HG03521 (cell line): ENCODE measurements around the gene GRID1.
A peak's percentile ranks its signal among the peaks of the same experiment; 100 is the strongest.

Source experiments
- ATAC-seq: cut with Tn5 transposase; IDR thresholded peaks from one replicate; pipeline ENCODE4 v1.9.1; 2021; ENCODE audit warnings: mild to moderate bottlenecking, moderate library complexity; ENCODE audit not compliant: unreplicated experiment

Gene GRID1

DNA sequence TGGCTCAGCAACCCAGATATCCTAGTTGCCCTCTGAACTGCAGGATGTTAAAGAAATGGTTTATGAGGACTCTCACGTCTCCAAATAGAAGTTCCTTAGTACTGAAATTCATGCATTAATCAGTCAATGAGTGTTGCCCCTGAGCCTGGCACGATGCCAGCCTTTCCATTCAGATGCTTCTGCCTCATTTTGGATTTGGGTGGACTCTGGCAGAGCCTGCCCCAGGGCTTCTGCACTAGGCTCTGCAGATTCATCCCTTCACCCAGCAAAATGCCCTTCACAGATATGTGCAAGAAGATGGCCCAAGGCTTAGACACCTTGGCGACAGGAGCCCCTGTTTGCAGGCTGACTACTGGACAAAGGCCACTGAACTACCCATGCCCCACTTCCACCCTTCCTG, 747.8 kb downstream of the GRID1 start:
- no peak for ATAC-seq

DNA sequence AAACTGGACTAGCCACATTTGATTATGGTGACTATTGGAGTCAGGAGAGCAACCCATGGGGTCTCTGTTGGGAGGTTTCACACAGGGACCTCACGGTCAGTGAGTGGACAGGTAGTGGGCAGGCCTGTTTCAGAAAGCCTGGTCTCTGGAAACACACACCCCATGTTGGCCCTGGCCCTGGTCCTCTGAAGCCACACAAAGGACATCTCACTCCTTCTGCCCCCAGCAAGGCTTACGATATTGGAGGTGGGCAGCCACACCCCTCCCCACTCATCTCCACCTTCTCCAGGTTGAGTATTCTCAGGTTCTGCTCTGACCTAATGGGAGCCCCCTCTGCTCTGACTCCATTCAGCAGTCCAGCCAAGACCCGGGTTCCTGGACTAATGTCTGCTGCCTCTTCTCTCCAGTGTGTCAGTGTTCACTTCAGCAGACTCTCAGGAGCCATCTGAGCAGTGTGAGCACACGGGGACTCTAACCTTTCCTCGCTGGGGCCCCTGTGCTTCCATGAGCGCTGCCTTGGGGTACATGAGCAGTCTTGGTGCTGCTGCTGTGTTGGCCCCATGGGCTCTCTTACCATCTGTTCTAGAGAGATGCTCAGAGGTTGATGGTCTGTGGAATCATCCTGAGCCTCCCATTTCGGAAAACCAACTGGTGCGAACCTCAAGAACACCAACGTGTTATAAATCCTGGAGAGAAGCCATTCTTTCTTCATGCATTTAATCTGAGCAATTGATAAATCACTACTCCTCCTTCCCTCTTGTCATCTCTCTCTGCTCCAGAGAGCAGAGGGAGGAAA, 748.6 kb downstream of the GRID1 start:
- ATAC-seq: no peak

DNA sequence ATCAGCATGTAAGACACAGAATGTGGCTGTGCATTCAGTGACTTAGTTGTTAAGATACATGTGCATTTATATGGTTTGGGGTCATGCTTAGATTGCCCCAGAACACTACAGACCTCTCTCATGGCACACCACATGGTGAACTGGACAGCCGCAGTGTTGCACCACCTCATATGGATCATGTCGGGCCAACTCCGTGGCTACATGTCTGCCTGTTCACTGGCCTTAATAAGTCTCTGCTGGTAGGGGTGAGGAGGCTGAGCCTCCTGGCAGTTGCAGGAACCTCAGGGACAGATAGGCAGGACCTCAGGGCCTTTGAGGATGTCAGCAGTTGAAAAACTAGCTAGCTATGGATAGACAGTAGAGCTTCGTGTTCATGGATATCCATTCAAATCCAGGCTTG, 751.0 kb downstream of the GRID1 start:
- ATAC-seq: no peak

DNA sequence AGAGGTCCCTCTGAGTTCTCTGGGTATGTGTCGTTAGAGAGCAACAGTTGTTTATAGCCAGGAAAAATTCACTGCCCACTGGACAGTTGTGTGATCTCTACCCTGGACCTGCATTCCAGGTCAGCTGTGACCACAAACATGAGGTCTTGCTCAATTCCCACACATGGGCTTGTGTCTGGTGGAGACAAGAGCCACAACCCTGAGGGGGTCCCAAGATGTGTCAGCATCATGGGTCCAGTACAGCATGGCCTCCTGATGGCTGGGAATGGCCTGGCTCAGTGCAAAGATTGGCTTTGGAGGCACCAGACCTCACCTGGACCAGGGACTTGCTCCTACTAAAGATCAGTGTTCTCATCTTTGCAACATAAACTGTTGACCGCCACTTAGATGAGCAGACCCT, 751.6 kb downstream of the GRID1 start:
- no peak for ATAC-seq

DNA sequence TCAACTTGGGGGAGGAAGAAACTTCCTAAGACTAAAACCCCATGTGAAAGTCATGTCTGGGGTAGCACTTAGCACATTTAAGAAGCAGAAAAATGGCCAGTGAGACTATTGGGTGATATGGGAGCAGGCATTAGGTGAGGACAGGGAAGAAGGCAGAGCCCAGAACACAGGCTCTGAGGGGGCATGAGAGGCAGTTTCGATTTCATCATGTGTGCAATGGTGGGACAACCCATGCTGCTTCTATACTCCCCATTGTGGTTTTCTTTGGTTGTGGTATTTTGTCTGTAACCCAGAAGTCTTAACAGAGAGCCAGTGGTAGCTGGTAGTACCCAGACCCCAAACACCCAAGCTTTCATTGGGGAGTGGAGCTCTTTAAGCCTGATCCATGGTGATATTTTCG, 752.0 kb downstream of the GRID1 start:
- no peak for ATAC-seq

DNA sequence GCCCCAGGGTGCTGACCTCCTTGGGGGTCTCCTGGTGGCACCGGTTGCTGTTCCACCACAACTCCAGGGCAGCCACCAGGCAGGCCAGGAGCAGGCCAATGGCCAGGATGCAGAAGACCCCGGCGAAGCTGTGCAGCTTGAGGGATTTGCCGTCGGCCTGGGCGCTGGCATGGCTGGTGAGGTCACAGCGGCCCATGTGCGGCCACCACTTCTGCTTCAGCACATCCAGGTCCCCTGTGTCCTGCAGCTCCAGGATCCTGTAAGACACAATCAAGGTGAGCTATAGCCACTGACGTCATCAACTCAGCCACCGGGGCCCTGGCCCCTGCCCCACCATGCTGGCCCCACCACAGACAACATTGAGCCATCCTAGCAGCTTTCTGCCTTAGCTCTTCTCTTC, 753.2 kb downstream of the GRID1 start:
- ATAC-seq: no peak

DNA sequence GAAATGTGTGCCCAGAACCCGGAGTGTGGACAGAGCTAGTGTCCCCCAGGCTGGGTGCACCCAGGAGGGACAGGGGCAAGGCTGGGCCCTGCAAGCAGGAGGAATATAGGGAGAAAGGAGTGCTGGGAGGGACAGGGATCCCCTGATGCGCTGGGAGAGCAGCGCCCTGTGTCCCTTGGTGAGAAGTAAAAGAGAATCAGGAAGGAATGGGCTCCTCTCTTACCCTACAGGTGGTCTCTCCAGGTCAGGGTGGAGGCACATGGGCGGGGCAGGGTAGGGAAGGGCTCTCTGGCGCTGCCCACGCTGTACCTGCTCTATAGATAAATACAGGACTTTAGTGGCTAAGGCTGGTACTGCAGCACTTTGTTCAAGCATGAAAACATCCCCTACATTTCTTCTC, 753.8 kb downstream of the GRID1 start:
- peak; percentile 52 for ATAC-seq

DNA sequence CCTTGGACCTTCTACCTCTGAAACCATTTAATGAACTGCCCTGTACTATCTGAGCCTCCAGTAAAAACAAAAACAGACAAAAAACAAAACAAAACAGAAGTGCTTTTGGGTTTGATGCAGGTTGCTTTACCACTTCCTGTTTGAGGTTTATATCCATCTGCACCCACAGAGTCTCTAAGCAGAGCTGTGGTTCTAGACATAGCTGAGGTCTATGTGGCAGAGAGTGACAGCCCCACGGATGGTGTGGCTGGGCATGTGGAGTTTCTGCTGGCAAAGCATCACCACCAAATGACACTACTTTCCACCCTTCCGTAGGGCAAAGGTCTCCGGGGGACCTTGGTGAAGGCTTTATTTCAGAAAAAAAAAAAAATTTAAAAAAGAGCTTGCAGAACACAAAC, 754.2 kb downstream of the GRID1 start:
- ATAC-seq: peak; percentile 88

DNA sequence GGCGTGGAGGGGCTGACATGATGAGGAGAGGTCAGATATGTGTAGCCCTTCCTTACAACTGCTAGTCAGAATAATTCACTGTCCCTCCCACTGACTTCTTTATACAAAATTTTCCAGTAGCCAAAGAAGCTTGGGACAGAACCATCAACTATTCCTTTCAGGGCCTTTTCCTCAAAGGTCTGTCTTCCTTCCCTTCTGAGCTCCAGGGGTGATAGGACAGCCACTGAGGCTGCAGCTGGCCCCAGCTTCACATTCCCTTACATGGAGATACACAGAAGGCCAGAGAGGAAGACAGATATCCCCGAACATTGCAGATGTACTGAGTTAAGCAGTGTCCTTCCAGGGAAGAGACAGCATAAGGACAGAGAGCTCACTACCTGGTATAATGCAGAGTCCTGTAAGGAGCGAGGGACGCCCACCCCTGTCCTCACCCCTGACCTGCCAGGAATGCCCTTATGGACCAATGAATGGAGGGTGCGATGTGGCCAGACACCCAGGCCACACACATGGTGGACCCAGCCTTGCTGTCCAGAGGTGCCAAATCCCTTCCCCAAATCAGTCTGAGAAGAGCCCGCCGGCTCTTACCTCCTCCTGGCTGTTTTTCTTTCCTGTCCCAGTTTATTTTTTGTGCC, 754.7 kb downstream of the GRID1 start:
- ATAC-seq: no peak

DNA sequence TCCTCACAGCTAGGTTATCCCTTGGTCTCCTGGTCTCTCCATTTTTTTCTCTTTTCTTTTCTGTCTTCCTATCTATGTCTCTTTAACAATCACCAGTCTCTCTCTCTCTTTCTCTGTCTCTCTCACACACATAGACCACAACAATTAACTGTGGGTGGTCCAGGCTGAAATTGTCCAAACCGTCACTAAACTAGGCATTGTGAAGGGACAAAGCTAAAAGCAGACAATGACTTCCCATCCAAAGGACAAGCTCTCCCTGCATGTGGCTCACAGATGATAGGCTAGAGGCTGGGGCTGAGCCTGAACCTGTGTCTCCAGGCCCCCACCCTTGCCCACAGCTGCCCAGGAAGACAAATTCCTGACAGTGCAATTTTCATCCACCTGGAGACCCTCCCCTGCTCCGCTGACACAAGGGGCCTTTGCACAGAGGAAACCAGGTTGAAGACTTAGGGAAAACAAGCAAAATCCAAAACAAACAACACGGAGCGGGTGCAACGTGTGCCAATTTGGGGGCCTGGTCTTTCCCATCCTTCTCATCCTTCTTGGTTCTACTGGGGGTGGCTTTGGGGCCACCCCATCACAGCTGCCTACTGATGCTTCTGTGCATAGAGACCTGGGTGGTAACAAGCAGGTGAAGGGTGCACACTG, 755.4 kb downstream of the GRID1 start:
- no peak for ATAC-seq

DNA sequence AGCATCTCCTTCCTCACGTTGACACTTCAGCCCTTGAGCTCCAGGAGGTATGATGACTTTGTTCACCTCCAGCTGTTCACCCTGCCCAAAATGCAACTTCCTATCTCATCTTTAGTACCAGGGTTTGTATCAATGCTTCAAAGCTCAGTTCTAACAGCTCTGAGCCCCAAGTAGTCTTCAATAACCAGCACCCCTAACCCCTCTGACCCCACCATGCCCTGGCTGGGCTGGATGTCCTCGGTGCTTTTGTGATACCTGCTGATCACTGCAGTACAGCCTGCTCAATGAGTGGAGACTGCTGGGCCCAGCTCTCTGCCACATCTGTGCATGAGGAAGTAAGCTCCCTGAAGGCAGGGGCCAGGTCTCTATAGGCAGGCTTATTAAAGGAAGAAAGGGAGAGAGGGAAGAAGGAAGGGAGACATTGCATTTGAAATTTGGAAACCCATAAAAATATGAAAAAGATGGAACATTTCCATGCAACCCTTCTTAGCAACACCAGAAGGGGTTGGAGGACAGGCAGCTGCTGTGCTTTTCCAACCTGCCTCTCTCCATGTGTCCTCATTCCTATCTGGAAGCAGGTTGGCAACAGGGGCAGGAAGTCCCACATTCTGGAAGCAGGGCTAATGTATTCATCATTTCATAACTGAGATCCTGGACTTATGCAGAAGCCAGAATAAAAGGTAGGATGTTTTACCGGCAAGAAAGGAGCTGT, 756.1 kb downstream of the GRID1 start:
- no peak for ATAC-seq

DNA sequence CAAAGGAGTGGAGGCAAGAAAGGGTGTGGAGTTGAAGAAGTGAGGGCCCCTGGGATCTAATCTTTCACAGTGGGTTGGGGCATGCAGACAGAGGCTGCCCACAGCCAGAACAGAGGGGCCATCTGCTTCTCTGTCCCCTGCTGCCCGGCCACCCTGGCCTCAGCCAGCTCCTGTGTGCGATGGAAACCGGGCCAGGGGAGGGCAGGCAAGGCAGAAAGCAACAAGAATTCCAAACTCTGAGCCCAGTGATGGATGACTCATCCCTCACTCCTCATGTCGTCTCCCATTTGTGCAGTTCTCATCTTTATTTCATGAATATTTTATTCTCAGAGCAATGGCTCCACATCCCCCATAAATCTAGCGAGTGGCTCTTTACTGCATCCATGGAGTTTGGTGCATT, 757.1 kb downstream of the GRID1 start:
- no peak for ATAC-seq

DNA sequence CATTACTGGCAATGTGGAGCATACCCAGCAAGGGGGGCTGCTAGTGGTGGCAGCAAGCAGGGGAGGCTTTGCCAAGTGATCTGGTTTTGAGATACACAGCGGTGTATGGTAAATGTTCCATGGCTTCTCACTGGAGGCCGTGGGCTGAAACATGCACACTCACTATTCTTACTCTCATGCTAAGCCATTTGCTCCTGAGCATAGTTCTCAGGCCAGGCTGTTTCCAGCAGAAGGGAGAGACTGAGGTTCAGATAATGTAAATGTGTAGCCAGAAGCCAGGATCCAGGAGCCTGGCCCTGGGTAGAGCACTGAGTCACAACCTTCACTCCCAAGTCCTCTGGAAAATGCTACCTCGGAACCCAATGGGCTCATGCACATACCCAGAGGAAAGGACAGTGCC, 757.9 kb downstream of the GRID1 start:
- no peak for ATAC-seq

DNA sequence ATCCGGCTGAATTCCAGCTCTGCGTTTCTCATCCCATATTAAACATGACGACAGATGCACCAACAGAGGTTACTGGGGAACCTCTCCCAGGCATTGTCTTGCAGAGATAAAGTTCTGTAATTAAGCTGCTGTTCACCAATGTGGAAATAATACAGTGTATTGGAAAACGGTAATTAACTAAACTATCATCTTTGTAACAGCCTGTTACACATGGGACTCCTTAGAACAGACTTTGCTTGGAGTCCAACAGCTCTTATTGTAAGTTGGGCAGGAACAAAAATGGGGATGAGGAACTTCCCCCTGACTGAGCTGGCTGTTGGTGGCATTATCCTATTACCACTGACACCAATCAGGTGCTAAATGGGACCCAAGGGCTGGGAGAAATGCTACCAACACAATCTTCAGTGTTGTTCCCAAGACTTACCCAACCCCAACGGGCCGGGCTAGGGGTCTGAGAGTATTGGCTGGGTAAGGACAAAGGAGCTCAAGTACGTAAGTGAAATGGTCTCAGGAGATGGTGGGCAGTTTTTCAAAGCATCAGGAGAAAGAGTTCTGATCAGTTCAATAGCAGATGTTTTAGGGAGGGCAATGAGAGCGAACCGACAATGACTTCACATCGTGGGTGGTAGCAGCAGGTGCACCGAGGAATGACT, 759.4 kb downstream of the GRID1 start:
- no peak for ATAC-seq

DNA sequence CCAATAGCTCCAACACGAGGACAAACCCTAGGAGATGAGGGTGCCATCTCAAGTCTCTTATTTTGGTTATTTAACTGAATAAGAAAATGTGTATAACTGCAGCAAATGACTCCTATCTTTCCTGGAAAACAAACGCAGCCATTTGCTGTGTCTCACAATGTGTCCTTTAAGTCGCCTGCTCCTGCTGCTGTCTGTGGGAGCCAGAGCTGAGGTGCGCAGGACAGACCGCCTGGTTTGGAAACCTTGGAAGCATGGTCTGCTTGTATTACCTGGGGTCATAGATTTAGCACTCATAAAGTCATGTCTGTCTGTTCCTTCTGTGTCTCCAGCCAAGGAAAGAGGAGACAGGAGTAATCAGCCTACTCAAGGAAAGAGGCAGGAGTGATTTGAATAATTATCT, 760.2 kb downstream of the GRID1 start:
- ATAC-seq: no peak

DNA sequence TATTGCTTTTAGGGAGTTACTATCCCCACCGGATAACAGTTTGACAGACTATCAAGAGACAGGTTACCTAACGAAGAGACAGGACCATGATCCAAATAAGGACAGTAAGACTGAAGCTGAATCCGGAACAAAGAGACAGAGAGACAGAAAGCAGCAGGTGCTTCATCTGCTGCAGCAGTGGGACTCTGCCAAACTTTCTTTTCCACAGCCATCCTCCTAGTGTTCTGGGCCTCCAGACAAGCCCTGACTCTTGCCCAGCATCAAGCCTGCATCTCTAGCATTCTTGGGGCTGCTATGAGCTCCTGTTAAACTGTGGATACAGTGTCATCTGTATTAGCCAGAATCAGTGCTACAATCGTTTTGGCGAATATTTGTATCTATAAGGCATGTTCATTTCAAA, 761.7 kb downstream of the GRID1 start:
- ATAC-seq: no peak

DNA sequence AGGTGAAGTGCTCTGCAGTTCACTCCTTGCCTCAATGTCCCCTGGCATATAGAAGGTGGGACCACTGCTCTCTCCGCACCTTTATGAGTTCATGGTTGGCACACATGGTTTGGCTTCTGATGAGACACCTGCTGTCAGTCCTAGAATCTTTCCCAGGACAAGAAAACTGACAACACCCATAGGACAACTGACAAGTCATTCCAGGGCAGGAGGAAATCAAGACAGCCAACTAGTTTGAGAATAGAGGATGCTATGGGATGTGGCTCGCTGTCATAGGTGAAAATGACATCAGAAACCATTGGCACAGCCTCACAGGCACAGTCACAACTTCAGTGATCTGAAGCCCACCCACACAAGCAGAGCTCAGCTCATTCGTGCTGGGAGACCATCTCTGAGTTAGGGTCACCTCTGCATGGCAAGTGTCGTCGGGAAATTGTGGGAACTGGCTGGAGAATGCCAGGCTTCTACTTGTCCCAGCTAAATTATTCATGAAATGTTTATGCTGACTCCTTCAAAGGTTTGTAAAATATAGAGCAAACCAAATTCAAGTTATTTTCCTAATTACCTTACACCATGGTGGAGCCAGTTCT, 762.4 kb downstream of the GRID1 start:
- no peak for ATAC-seq

DNA sequence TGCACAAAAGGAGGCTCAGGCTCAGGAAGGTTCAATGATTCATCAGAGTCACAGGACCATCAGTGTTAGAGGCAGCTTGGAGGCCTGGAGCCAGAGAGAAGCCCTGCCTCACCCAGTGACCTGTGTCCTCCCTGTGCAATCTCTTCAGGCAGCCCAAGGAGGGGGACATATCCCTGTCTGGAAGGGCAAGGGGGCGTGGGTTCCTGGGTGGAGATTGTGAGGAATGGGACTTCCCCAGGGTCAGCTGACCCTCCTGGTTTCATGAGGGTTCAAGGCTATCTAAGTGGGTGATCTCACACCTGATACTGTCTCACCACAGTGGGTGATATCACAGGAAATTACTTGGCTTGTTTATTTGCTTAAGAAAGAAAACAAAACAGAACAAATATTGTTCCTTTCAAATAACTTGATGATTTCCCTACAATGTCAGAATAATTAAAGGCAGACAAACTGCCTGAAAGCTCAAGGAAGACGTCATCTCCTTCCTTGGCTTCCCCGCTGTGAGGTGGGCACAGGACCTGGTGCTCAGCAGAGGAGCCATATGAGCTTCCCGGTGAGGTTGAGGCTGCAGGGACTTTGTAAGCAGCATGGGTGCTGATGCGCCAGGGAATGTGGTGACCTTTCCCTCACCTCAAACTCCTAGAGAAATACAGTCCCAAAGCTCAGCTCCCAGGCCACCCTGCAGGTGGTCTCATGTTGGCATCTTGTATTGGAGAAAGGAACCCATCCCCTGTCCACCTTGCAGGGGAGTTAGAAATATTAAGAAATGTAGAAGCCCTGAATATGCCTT, 763.2 kb downstream of the GRID1 start:
- no peak for ATAC-seq

DNA sequence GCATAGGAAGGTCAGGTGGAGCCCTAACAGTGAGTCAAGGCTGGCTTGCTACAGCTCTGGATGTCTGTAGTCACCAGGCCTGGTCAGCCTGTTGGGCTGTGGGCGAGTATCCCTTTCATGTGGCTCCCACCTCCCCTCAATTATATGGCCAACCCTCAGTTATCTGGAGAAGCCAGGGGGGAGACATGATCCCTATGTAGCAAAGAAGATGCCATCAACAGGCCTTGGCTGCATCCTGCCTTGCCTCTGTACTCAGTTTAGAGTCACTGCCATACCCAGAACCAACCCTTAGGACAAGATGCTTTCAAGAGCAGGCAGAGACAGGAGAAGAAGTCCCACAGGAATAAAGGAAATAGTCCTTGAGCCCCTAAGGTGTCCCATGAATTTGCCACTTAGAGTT, 763.9 kb downstream of the GRID1 start:
- ATAC-seq: no peak

DNA sequence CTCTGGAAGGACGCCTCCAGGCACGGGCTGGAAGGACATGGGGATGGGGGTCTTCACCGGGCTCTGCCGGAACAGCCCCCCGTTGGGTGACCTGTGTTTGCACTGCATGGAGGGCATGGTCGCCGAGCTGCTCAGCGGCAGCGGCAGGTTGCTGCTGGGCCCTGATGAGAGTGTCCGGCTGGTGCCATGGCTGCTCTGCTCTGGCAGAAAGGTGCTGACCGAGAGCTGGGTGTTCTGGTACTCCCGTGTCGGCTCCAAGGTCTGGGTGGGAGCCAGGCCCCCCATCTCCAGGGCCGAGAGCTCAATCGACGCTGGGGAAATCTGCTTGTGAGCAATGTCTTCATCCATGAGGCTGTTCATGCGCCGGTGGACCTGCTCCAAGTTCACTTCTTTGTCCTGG, 764.3 kb downstream of the GRID1 start:
- no peak for ATAC-seq
